C4-2B (cell line): Measurements from ENCODE around the gene NOTCH3.

Experiments used
- ZFX ChIP-seq: fragments of 450-650 bp; IDR thresholded peaks from 2 replicates; pipeline ENCODE4 v1.6.1; 2017
- TF ChIP-seq, protein P1 (sequence below): fragments of 450-650 bp; conservative IDR thresholded peaks from 2 replicates; pipeline ENCODE4 v1.5.1; 2017; ENCODE audit warnings: mild to moderate bottlenecking

DNA sequence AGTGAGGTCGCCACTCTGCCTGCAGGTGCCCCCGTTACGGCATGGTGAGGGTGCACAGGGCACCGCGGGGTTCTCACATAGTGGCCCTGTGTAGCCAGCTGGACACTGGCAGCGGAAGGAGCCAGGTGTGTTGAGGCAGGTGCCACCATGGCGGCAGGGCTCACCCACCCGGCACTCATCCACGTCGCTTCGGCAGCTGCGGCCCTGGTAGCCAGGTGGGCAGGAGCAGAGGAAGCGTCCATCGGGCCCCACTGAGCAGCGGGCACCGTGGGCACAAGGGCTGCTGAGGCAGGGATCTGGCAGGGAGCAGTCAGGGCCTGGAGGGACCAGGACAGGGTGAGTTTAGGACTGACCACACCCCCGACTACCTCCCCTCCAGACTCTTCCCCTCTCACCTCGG lies 8.8 kb downstream of the NOTCH3 start:
- TF ChIP-seq, protein P1, sequence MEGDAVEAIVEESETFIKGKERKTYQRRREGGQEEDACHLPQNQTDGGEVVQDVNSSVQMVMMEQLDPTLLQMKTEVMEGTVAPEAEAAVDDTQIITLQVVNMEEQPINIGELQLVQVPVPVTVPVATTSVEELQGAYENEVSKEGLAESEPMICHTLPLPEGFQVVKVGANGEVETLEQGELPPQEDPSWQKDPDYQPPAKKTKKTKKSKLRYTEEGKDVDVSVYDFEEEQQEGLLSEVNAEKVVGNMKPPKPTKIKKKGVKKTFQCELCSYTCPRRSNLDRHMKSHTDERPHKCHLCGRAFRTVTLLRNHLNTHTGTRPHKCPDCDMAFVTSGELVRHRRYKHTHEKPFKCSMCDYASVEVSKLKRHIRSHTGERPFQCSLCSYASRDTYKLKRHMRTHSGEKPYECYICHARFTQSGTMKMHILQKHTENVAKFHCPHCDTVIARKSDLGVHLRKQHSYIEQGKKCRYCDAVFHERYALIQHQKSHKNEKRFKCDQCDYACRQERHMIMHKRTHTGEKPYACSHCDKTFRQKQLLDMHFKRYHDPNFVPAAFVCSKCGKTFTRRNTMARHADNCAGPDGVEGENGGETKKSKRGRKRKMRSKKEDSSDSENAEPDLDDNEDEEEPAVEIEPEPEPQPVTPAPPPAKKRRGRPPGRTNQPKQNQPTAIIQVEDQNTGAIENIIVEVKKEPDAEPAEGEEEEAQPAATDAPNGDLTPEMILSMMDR, result no peak
- TF ChIP-seq ZFX, result no peak
